HEK293 (cell line): ENCODE results near the gene OSBP2.

Experiments
- CTCF ChIA-PET: fragments of 350-600 bp; formaldehyde crosslinking; extraction: SDS; loops from one replicate; lab custom pipeline; 2021; ENCODE audit warnings: antibody characterized with exemption; lab: Yijun Ruan, JAX
- POLR2A ChIA-PET: fragments of 300-600 bp; formaldehyde crosslinking; extraction: SDS; loops from one replicate; lab custom pipeline; 2020; ENCODE audit warnings: antibody characterized with exemption, inconsistent platforms; lab: Yijun Ruan, JAX
- H3K27ac ChIP-seq: fragments of 200-500 bp; sonication (Bioruptor generic); 2 replicates; pipeline ENCODE4 v1.5.1; 2014; ENCODE audit warnings: low read depth, low read length, control low read depth, inconsistent platforms; ENCODE audit errors: extremely low read depth
- H3K36me3 ChIP-seq, 2 experiments: fragments of 200-500 bp in 1 of 2; sonication (Bioruptor generic) in 1 of 2; 1 replicate in 1 of 2; 2 replicates in 1 of 2; pipeline ENCODE4 v1.5.1; 2014 to 2017; ENCODE audit warnings: inconsistent platforms in 2 of 2, low read length in 2 of 2; ENCODE audit not compliant: control insufficient read depth in 2 of 2, insufficient read depth in 1 of 2
- H3K4me1 ChIP-seq: fragments of 200-500 bp; sonication (Bioruptor generic); 2 replicates; pipeline ENCODE4 v1.5.1; 2014; ENCODE audit warnings: mild to moderate bottlenecking, low read length, inconsistent platforms; ENCODE audit not compliant: control insufficient read depth, insufficient read depth
- H3K4me3 ChIP-seq: 2 replicates; pipeline ENCODE4 v1.5.1; 2011; ENCODE audit warnings: low read depth, mild to moderate bottlenecking, control low read depth, low read length, moderate library complexity
- H3K9me3 ChIP-seq: fragments of 200-500 bp; sonication (Bioruptor generic); 2 replicates; pipeline ENCODE4 v1.5.1; 2014; ENCODE audit warnings: low read depth, low read length, inconsistent platforms; ENCODE audit not compliant: control insufficient read depth, insufficient read depth
- CTCF ChIP-seq: fragments of 450-650 bp; formaldehyde crosslinking; IDR thresholded peaks from 2 replicates; pipeline ENCODE4 v1.5.1; 2016; ENCODE audit warnings: missing biosample characterization, missing genetic modification characterization
- GLI4 ChIP-seq: fragments of 450-650 bp; formaldehyde crosslinking; IDR thresholded peaks from 2 replicates; pipeline ENCODE4 v1.5.1; 2016; ENCODE audit warnings: missing biosample characterization, missing genetic modification characterization
- PBX3 ChIP-seq: sonication (generic); formaldehyde crosslinking; IDR thresholded peaks from 2 replicates; pipeline ENCODE4 v1.8.1; 2022; ENCODE audit warnings: mild to moderate bottlenecking, moderate library complexity, missing genetic modification reagents
- SCRT1 ChIP-seq: fragments of 450-650 bp; formaldehyde crosslinking; IDR thresholded peaks from 2 replicates; pipeline ENCODE4 v1.5.1; 2016; ENCODE audit warnings: missing biosample characterization, missing genetic modification characterization, borderline replicate concordance
- TCF7L2 ChIP-seq: IDR thresholded peaks from 2 replicates; pipeline ENCODE4 v1.6.1; 2011; ENCODE audit warnings: low read depth, mild to moderate bottlenecking, inconsistent platforms, low read length, moderate library complexity, borderline replicate concordance
- WT1 ChIP-seq: fragments of 450-650 bp; formaldehyde crosslinking; IDR thresholded peaks from 2 replicates; pipeline ENCODE4 v1.5.1; 2016; ENCODE audit warnings: missing biosample characterization, missing genetic modification characterization
- ZNF174 ChIP-seq: fragments of 450-650 bp; formaldehyde crosslinking; IDR thresholded peaks from 2 replicates; pipeline ENCODE4 v1.5.0; 2017; ENCODE audit warnings: missing biosample characterization, mild to moderate bottlenecking, missing genetic modification characterization
- ZNF362 ChIP-seq: fragments of 450-650 bp; formaldehyde crosslinking; IDR thresholded peaks from 2 replicates; pipeline ENCODE4 v1.5.1; 2016; ENCODE audit warnings: missing biosample characterization, missing genetic modification characterization
- ZNF366 ChIP-seq: fragments of 450-650 bp; formaldehyde crosslinking; conservative IDR thresholded peaks from 2 replicates; pipeline ENCODE4 v1.5.1; 2016; ENCODE audit warnings: missing biosample characterization, missing genetic modification characterization
- ZNF518A ChIP-seq: fragments of 450-650 bp; formaldehyde crosslinking; conservative IDR thresholded peaks from 2 replicates; pipeline ENCODE4 v1.5.1; 2016; ENCODE audit warnings: low read depth, missing biosample characterization, missing genetic modification characterization
- ZNF530 ChIP-seq: fragments of 450-650 bp; formaldehyde crosslinking; IDR thresholded peaks from 2 replicates; pipeline ENCODE4 v1.5.1; 2016; ENCODE audit warnings: low read depth, missing biosample characterization, missing genetic modification characterization
- ZNF548 ChIP-seq: fragments of 450-650 bp; formaldehyde crosslinking; IDR thresholded peaks from 2 replicates; pipeline ENCODE4 v1.5.1; 2016; ENCODE audit warnings: missing biosample characterization, missing genetic modification characterization
- ZNF555 ChIP-seq: fragments of 450-650 bp; formaldehyde crosslinking; conservative IDR thresholded peaks from 2 replicates; pipeline ENCODE4 v1.5.1; 2017; ENCODE audit warnings: missing biosample characterization, mild to moderate bottlenecking, missing genetic modification characterization, inconsistent platforms
- ZNF580 ChIP-seq: fragments of 450-650 bp; formaldehyde crosslinking; IDR thresholded peaks from 2 replicates; pipeline ENCODE4 v1.5.1; 2016; ENCODE audit warnings: missing biosample characterization, missing genetic modification characterization
- ZNF830 ChIP-seq: fragments of 450-650 bp; IDR thresholded peaks from 2 replicates; pipeline ENCODE4 v1.5.0; 2018; ENCODE audit warnings: missing biosample characterization, missing genetic modification characterization, low read depth, mild to moderate bottlenecking, moderate library complexity

Gene OSBP2

GRCh38 chr22:30664798-30665197 lies 29.9 kb upstream of the OSBP2 start:
- no peaks in the 10 kb centered on the region for H3K4me1 ChIP-seq
- ChIA-PET POLR2A (interaction anchor here (0.5 kb wide), 1 partner anchor 892 kb away, joined by 3 read pairs; no protein-coding TSS in a partner anchor), CTCF (interaction anchor here (0.6 to 1.0 kb wide), 2 partner anchors 12 to 30 kb away, joined by 3 read pairs; no protein-coding TSS in a partner anchor)
- H3K36me3 ChIP-seq = peaks cover 6 to 18% of the 10 kb centered on the region in 2 experiments; a peak in 2 of 3 replicates
- no peak overlapping the region for H3K4me3 ChIP-seq
- TF ChIP-seq ZNF366 (tag by site-specific recombination) (no peak), SCRT1 (tag by site-specific recombination) (no peak)
- no peaks in the 10 kb centered on the region for H3K9me3 ChIP-seq
- H3K27ac ChIP-seq = no peak overlapping the region

GRCh38 chr22:30665266-30665665 lies 29.4 kb upstream of the OSBP2 start:
- no peaks in the 10 kb centered on the region for H3K4me1 ChIP-seq
- no peaks in the 10 kb centered on the region for H3K9me3 ChIP-seq
- no peak overlapping the region for H3K4me3 ChIP-seq
- TF ChIP-seq ZNF548 = no peak
- TF ChIP-seq ZNF518A (tag by site-specific recombination) = no peak
- TF ChIP-seq, all 188 proteins: peak for 0
- CTCF ChIA-PET = interaction anchor here (1.0 kb wide), 1 partner anchor 31 kb away, joined by 3 read pairs; no protein-coding TSS in a partner anchor
- Histone ChIP-seq H3K36me3 (peaks cover 6 to 18% of the 10 kb centered on the region in 2 experiments; a peak in 2 of 3 replicates), H3K27ac (no peak overlapping the region)
- POLR2A ChIA-PET = interaction anchor here (0.6 kb wide), 1 partner anchor 70 kb away, joined by 5 read pairs; no protein-coding TSS in a partner anchor

GRCh38 chr22:30665786-30666185 lies 28.9 kb upstream of the OSBP2 start:
- ChIA-PET CTCF (interaction anchor here (0.6 kb wide), 1 partner anchor 72 kb away, joined by 3 read pairs; no protein-coding TSS in a partner anchor), POLR2A (interaction anchor here (0.6 to 0.7 kb wide), 2 partner anchors 32 to 70 kb away, joined by 5 to 10 read pairs; no protein-coding TSS in a partner anchor)
- no peak for TF ChIP-seq CTCF (tag by site-specific recombination)
- TF ChIP-seq ZNF174 (tag by site-specific recombination) = no peak
- no peak for TF ChIP-seq ZNF830 (tag by site-specific recombination)
- TF ChIP-seq PBX3 (CRISPR knock-in tag) = no peak
- no peak for TF ChIP-seq ZNF580 (tag by site-specific recombination)
- no peak for TF ChIP-seq GLI4
- TF ChIP-seq ZNF555 (tag by site-specific recombination) = no peak
- no peak for TF ChIP-seq ZNF548
- no peak for TF ChIP-seq TCF7L2
- no peak for TF ChIP-seq ZNF362 (tag by site-specific recombination)
- TF ChIP-seq ZNF530 (tag by site-specific recombination) = no peak
- TF ChIP-seq WT1 = no peak
- Histone ChIP-seq H3K36me3 (peaks cover 6 to 18% of the 10 kb centered on the region in 2 experiments; a peak in 2 of 3 replicates), H3K27ac (no peak overlapping the region), H3K4me1 (no peaks in the 10 kb centered on the region), H3K9me3 (no peaks in the 10 kb centered on the region), H3K4me3 (no peak overlapping the region)
